Epithelial cell of esophagus (primary cell): Measurements from ENCODE around the gene NLGN1.
"Not testable (repeated sequence)": the region's sequence is repeated elsewhere in the genome, so short reads cannot be mapped to it uniquely, and the experiment has no call there.

Experiments used
- DNase-seq: peaks from one replicate; pipeline ENCODE4 v3.0.0; 2010; ENCODE audit warnings: low read depth
- H3K4me3 ChIP-seq: 2 replicates; pipeline ENCODE4 v1.5.1; 2011; ENCODE audit warnings: mild to moderate bottlenecking, low read length, control low read depth
- TF ChIP-seq, protein P1 (sequence below): IDR thresholded peaks from 2 replicates; pipeline ENCODE4 v1.5.1; 2011; ENCODE audit warnings: low read depth, mild to moderate bottlenecking, low read length, control low read depth, inconsistent platforms; ENCODE audit not compliant: insufficient read depth; ENCODE audit errors: missing control alignments

NLGN1 gene

GRCh38 chr3:173429527-173429926, 32.0 kb downstream of the NLGN1 start:
- no peak for DNase-seq
- TF ChIP-seq, protein P1, sequence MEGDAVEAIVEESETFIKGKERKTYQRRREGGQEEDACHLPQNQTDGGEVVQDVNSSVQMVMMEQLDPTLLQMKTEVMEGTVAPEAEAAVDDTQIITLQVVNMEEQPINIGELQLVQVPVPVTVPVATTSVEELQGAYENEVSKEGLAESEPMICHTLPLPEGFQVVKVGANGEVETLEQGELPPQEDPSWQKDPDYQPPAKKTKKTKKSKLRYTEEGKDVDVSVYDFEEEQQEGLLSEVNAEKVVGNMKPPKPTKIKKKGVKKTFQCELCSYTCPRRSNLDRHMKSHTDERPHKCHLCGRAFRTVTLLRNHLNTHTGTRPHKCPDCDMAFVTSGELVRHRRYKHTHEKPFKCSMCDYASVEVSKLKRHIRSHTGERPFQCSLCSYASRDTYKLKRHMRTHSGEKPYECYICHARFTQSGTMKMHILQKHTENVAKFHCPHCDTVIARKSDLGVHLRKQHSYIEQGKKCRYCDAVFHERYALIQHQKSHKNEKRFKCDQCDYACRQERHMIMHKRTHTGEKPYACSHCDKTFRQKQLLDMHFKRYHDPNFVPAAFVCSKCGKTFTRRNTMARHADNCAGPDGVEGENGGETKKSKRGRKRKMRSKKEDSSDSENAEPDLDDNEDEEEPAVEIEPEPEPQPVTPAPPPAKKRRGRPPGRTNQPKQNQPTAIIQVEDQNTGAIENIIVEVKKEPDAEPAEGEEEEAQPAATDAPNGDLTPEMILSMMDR: no peak
- no peak overlapping the region for H3K4me3 ChIP-seq

DNA sequence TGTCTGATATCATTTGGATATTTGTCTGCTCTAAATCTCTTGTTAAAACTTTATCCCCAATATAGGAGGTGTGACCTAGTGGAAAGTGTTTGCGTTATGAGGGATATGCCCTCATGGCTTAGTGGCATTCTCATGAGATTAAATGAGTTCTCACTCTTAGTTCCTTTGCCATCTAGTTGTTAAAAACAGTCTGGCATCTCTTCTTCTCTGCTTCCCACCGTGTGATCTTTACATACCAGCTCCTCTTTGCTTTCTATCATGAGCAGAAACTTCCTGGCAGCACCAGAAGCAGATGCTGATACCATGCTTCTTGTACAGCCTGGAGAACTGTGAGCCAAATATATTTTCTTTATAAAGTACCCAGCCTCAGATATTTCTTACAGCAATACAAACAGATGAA, 33.0 kb downstream of the NLGN1 start:
- TF ChIP-seq, protein P1: no peak
- no peak for DNase-seq
- no peak overlapping the region for H3K4me3 ChIP-seq

DNA sequence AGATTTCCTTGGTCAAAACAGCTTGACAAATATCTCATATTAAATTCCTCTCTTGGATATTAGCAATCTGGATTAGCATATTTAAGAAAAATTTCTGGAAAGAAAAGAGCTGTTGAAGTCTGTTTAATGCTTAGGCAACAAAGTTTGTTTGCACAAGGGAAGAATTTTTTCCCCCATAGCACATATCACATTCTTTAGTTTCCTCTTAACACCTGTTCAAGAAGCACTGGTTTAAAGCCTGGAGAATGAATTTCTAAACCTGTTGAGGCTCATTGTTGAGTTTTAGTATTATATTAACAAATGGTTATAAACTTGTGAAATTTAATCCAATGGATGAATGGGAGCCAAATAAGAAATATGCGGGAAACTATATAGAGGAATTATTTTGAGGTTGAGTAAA, 41.5 kb downstream of the NLGN1 start:
- no peak for DNase-seq
- no peak overlapping the region for H3K4me3 ChIP-seq
- TF ChIP-seq, protein P1: no peak

- DNase-seq: no peak
- TF ChIP-seq, protein P1: no peak
- H3K4me3 ChIP-seq: no peak overlapping the region
These were observed 43.0 kb downstream of the NLGN1 start for GRCh38 chr3:173440514-173440913.

- not testable (repeated sequence) for H3K4me3 ChIP-seq, DNase-seq
These were observed 54.0 kb downstream of the NLGN1 start for GRCh38 chr3:173451561-173451960.

DNA sequence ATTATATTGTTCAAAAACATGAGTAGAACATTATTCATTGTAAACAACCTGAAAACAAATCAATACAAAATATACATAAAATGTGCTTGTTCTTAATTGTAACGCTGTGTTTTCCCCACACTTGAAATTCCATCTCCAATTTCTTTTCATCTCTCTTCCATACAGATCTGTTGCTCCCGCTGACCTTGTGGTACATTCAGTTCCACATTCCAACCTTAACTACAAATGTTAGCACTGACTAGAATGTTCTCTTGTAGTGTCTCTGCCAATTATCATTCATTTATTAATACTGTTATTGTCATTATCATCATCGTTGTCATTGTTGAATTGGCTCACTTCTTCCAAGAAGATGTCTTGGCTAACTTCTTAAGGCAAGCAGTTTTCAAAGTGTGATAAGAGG, 65.7 kb downstream of the NLGN1 start:
- TF ChIP-seq, protein P1: no peak
- H3K4me3 ChIP-seq: no peak overlapping the region
- no peak for DNase-seq

GRCh38 chr3:173465112-173465511, 67.6 kb downstream of the NLGN1 start:
- TF ChIP-seq, protein P1: no peak
- DNase-seq: peak; percentile 63
- H3K4me3 ChIP-seq: no peak overlapping the region

- no peak overlapping the region for H3K4me3 ChIP-seq
- peak; percentile 2 for DNase-seq
- TF ChIP-seq, protein P1: no peak
These were observed 68.5 kb downstream of the NLGN1 start for GRCh38 chr3:173465898-173466678.
